NK-92 (cell line): ENCODE results near the gene EEFSEC.

Experiments
- DNase-seq: peaks from one replicate; lab custom pipeline; 2025; ENCODE audit not compliant: unreplicated experiment; lab: John Stamatoyannopoulos, UW

Gene EEFSEC

DNA sequence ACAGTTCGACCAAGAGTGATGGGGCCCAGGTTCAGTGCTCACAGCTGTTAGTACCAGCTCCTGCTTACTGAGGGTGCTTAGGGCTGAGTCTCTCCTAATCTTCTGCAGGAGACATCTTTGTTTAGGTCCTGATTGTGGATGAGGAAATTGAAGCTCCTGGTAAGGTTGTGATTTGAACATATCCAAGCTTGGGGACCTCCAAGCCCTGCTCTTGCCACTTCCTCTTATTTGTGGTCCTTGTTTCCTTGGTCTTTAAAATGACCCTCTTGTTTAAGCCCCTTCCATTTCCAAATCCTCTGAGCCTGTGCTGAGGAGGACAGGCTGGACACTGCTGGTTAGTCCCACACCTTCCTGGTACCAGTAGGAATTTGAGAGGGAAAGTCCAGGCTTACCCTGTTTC, 87.0 kb downstream of the EEFSEC start:
- no peak for DNase-seq

DNA sequence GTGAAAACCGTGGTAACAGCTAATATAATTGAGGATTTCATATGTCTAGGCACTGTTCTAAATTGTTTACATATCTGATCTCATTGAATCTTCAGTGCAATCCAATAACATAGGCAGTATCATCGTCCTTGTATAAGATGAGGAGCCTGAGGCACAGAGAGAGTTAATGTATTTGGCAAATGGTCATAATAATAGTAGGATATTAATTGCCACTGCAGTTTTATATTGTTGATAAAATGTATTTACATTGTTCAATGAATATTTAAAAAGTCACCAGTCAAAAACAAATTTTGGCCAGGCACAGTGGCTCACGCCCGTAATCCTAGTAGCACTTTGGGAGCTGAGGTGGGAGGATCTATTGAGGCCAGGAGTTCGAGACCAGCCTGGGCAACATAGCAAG, 88.5 kb downstream of the EEFSEC start:
- no peak for DNase-seq

GRCh38 chr3:128242818-128243601, 89.7 kb downstream of the EEFSEC start:
- DNase-seq, result no peak

- DNase-seq, result no peak
Observed at GRCh38 chr3:128243602-128244504, 90.6 kb downstream of the EEFSEC start.

GRCh38 chr3:128245460-128245859, 92.2 kb downstream of the EEFSEC start:
- no peak for DNase-seq

DNA sequence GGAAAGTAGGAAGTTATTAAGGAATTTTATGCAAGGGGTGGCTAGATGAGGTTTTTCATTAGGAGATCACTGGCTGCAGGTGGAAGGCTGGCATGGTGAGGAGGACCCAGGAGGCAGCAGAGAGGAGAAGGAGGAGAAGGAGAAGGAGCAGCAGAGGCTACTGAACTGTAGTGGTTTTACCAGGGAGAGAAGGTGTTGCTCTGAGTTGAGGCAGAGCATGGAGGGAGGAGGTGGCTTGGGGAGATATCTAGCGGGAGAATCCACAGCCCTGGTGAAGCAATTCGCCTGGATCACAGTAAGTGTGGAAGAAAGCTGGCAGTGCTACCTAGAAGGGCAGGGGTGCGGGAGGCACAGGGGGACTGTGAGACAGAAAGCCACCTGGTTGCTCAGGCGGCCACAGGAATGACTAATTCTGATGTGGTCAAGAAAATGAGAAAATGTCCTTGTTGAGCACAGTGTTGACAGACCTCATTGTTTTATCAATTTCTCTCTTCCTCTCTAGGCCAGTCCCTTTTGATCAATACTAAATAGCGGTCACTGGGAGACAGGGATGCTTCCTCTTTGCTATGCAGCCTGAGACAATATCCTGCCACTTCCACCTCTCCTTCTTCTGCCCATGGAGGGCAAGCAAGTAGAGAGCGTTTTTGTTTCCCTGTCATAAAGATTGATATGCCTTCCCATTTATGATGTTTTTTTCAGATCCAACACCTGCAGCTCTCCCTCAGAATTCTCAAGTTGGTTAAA, 94.6 kb downstream of the EEFSEC start:
- DNase-seq, result no peak

- no peak for DNase-seq
Observed at GRCh38 chr3:128252083-128252482, 98.8 kb downstream of the EEFSEC start.

GRCh38 chr3:128253150-128253549, 99.9 kb downstream of the EEFSEC start:
- no peak for DNase-seq

- no peak for DNase-seq
Observed at GRCh38 chr3:128254066-128254590, 100.8 kb downstream of the EEFSEC start.

DNA sequence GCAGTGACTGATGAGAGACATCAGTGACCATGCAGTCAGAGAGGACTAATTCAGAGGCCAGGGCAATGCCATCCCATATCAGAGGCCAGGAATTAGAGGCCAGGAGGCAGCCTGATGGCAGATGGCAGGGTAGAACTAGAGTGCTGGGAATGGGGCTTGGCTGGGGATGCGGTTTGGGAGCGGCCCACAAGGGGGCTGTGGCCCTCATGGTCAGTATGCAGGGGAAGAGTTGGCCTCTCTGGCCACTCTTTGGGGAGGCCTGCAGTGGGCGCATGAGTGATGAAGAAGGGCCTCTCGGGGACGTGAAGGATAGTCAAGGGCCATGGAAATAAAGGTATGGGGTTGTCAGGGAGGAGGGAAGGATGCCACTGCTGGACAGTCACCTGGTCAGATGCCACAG, 101.7 kb downstream of the EEFSEC start:
- DNase-seq, result no peak

- no peak for DNase-seq
Observed at GRCh38 chr3:128256131-128256530, 102.8 kb downstream of the EEFSEC start.

DNA sequence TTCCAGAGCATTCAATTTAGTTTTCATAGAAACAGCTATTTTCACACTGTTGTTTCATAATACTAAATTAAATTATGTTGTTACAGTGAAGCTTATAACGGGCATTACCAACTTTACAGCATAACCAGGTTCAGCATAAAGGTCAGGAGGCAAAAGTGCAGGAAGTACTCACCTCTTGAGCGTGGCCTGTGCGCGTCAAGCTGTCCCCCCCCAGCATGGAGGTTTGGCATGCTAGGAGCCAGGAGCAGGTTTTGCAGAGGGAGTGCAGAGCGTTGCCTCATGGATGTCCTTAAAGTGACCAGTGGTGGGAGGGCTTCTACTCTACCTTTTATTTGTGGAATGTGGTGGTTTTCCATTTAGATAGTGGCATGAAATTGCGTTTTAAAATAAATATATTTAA, 104.4 kb downstream of the EEFSEC start:
- no peak for DNase-seq

DNA sequence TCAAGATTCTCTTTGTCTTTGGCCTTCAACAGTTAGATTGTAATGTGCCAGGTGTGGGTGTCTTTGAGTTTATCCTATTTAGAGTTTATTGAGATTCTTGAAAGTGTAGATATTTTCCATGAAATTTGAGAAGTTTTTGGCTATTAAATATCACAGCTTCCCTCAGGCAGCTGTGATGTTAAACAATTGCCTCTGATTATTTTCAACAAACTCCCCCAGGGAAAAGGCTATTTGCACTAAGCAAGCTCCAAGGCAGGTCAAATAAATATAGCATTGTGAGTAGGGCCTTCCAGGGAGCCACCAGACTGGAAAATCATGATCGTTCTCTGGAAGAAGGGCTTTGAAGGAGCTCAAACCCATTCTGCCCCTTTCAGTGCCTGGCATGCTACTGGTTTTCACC, 107.0 kb downstream of the EEFSEC start:
- no peak for DNase-seq

DNA sequence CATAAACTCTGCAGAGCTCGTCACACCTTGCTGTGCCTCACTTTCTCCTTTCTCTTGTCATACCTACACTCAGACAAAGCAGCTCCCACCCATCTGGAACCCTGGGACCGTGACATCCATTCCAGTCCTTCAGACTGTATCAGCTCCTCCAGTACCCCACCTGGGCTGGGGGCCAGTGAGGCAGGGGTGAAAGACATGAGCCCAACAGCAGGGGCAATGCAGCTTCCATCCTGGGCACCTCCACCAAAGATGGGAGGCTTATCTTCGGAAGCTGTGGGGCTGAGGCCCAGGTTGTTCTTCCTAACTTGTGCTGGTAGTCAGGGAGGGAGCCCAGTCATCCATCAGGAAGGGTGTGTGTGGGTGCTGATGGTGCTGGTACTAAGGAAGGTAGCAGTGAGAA, 109.2 kb downstream of the EEFSEC start:
- no peak for DNase-seq

- no peak for DNase-seq
Observed at GRCh38 chr3:128263118-128263517, 109.8 kb downstream of the EEFSEC start.

DNA sequence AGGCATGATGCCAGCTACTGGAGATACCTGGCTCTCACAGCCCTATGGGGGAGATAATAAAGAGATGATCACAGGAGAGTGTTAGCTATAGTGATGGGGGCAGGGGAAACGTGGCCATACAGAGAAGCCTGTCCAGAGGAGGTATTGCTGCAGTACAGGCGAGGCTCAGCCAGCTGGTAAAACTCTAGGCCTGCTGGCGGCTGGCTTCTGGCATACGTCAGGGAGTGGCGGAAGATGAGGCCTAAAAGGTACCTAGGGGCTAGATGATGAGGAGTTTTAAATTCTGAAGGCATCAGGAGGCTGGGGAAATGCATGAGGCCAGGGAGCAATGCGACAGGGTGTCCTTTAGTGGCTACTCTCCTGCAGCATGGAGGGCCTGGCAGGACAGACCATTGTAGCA, 110.7 kb downstream of the EEFSEC start:
- no peak for DNase-seq

DNA sequence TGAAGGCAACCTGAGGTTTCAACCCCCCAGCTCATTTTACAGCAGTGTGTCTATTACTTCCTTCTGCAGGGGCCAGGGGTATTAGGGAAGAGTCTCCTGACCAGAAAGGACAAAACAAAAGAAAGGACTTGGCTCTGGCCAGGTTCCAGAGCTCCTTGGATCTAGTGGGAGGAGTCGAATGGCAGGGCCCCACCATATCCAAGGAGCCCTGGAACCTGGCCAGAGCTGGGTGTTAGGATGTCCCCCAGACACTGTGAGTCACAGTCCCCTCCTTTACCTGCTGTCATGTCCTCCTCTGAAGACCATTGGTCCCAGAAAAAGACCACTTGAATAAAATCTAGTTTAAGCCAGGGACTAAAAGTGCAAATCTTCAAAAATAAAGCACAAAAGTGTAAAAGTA, 113.2 kb downstream of the EEFSEC start:
- DNase-seq, result no peak

- DNase-seq, result no peak
Observed at GRCh38 chr3:128267541-128267940, 114.3 kb downstream of the EEFSEC start.

DNA sequence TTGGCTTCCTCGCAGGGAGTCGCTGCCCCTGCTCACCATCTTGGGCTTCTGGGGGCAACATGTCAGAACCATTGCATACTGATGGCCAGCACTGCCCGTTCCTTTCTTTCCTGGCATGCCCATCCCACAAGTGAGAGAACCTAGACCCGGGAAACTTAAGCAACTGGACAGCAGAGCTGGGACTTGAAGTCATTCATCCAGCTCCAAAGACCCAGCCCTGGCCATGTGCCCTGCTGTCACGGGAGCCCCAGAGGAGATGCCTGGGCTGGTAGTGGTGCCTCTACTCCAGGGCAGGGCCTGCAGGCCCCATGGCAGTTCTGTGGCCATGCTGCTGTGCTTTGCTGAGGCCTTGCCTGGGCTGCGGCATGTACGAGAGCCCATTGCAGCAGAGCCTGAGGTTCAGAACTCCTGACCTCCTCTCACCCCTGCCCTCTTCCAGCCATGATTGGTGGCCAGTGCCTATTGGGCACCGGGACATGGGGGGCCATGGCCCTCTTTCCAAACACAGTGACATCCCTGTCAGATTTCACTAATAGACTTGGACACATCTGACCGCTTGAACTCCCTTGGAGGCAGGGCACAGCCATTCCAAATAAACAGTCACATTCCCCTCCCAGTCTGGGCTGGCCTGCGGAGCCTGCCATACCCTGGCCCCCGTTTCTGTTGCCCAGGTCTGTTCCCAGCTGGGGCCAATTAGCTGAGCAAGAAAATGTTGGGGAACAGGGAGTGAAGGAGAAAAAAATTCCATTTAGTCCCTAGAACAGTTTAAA, 115.9 kb downstream of the EEFSEC start:
- DNase-seq, result no peak

- DNase-seq, result no peak
Observed at GRCh38 chr3:128269796-128270195, 116.5 kb downstream of the EEFSEC start.
